GM18520 (cell line): ENCODE results near the gene PITPNC1.

Source experiments
- ATAC-seq: cut with Tn5 transposase; IDR thresholded peaks from one replicate; pipeline ENCODE4 v1.9.1; 2021; ENCODE audit not compliant: unreplicated experiment

PITPNC1 gene

DNA sequence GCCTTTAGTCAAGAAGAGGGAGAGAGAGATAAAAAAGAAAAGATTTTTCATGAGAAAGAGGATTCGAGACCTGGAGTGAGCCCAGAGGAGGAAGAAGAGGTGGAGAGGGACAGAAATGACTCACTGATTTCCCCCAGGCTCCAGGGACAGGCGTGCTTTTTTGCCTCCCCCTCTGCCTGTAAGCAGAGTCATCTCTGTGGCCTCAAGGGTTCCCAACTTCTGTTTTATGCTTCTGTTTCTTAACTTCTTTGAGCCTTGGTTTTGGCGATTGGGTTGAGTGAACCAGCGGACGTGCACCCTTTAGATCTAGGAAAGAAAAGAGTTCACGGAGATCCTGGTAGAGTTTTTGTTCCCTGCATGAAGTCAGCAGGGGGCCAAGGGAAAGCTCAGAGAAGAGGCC is 192.8 kb downstream of the PITPNC1 start:
- no peak for ATAC-seq

DNA sequence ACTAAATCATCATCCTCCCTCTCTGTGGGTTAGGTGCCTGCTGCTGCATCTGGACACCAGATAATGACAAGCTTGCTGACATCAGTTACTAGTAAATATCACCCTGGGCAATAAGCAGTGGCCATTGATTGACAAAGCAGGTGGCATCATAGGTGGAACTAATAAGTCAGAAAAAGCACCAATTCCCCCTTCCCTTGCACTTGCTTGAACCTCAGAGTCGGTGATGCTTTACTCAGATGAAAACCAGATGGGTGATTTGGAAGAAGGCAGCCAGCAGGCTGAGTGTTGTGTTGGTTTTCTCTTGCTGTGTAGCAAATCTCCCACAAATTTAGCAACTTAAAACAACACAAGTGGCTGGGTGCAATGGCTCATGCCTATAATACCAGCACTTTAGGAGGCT is 193.7 kb downstream of the PITPNC1 start:
- no peak for ATAC-seq

DNA sequence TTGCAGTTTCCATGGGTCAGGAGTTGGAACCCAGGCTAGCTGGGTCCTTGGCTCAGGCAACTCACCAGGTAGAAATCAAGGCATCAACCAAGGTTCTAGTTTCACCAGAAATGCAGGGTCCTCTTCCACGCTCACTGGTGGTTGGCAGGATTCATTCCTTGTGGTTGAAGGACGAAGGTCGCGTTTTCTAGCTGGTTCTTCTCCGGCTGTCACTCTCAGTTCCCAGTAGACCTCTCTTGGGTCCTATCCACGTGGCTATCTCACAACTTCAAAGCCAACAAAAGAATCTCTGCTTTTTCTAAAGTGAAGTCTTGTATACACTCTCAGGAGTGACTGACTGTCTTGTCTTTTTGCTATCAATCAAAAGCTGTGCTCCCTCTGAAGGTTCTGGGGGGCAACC is 194.4 kb downstream of the PITPNC1 start:
- ATAC-seq: no peak

DNA sequence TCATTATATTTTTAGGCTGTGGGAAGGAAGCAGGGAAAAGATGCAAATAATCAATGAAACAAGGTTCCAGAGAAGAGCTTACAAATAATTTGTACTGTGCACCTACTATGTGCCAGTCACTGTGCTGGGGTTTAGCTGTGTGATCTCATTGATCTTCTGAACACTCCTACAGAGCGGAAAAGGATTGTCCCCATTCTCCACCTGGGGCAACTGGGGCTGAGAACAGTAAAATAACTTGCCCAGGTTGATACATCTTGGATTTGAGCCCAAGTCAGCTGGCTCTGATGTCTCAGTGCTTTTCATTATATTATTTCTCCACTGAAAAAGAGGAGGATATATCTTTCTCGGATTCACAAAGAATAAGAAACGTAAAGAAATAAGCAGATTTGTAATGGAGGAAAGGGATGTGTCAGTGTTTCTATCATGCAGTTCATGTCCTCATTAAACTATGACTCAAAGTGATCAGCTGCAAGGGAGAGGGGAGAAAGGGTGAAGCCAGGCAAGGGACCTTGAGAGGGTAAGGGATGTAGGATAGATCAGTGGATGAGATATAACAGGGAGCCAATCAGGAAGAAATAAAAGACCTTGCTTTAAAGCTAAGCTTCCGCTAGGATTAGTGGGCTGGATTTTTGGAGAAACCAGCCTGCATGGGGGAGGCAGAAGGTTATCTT is 197.0 kb downstream of the PITPNC1 start:
- no peak for ATAC-seq

DNA sequence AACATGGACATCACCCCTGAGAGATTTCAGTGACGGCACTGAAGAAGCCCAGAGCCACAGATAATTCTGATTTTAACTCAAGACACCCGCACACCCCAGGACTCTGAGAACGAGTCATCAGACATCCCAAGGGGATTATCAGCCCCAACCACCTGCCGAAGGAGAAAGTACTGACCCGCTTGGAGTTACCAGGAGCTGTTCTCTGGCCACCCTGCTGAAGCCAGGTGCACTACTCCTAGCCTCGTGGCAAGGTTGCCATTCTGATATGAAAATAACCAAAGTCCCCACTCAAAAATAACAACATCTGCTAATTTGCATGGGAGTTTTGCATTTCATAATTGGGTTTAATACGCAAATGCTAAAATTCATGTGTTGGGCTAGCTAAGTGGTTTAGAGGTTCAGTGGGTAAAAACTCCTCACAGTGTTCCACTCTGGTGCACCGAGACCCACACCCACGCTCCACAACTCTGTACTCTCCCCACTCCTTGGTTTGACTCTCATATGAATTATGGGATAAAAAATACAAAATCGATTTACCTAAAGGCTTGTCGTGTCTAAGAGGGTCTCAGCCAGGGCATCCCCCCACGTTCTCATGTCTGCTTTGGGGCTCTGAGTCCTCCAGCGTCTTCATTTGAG is 197.7 kb downstream of the PITPNC1 start:
- no peak for ATAC-seq

DNA sequence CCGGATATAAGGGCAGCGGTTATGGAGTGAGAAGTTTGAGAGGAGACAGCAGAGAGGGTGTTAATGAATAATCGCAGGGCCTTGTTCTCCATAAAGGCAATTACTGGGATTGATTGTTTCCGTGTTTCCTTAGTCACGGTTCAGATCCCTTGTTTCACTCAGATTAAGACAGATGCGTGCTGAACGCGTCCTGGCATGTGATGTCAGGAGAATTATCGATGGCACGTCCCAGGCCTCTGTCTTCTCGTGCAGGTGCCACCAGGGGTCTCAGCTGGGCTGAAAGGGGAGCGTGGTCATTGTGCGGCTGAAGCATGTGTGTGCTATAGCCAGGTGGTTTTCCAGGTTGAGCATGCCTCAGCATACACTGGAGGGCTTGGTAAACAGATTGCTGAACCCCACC is 198.2 kb downstream of the PITPNC1 start:
- no peak for ATAC-seq

DNA sequence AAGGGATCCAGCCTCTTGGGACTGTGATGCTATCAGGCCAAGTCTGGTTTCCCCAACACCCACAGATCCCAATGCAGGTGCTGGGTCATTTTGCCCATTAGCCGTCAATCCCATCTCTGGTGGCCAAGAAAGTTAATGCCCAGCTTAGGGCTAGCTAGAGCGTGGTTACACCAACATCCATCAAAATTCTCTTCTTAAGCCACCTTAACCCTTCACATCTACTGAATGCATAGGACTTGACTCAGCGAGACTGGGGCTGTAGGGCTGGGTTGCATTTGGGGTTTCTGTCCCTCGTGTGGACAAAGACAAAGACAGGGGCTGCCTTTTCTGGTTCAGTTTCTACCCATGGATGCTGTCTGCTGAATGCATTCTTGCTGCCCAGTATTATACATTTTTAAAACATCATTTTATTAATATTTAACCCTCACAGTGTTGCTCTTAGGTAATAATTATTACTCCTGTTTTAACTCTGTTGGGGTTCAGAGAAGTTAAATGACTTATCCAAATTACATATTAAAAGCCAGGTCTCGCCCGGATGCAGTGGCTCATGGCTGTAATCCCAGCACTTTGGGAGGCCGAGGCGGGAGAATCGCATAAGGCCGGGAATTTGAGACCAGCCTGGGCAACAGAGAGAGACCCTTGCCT is 199.5 kb downstream of the PITPNC1 start:
- ATAC-seq: no peak

DNA sequence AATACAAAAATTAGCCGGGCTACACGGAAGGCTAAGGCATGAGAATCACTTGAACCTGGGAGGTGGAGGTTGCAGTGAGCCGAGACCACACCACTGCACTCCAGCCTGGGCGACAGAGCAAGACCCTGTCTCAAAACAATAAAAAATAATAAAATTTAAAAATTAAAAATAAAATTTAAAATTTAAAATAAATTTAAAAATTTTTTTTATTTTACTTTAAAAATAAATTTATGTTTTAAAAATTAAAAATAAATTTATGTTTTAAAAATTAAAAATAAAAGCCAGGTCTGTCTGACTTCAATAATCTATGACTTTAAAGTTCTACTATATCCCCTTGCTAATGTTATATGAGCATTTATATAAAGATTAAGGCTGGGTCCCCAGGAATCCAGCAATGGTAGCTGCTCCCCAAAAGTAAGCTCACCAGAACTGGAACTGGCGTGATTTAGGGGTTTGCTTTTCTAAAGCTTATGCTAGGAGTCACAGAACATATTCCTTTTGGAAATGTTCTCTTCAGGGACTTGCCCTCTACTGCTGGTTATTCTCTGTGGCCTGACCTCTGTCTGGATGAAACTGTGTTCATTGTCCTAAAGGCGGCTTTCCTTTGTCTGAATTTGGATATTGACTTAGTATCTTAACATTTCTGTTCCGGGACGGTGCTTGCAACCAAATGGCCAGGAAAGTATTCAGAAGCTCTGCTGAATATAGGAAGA is 200.5 kb downstream of the PITPNC1 start:
- ATAC-seq: no peak

DNA sequence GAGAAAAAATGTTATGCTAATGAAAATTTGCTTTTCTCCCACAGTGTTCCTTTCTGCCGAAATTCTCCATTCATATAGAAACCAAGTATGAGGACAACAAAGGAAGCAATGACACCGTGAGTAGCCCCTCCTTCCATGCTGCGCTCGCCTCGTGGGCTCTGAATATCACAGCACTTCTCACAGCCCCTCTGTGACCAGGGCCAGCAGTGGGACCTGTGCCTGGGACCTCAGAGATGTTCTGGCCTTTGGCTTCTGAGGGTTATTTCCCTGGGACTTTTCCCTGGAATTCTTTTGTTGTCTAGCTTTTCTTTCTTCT is 201.0 kb downstream of the PITPNC1 start:
- ATAC-seq: no peak

DNA sequence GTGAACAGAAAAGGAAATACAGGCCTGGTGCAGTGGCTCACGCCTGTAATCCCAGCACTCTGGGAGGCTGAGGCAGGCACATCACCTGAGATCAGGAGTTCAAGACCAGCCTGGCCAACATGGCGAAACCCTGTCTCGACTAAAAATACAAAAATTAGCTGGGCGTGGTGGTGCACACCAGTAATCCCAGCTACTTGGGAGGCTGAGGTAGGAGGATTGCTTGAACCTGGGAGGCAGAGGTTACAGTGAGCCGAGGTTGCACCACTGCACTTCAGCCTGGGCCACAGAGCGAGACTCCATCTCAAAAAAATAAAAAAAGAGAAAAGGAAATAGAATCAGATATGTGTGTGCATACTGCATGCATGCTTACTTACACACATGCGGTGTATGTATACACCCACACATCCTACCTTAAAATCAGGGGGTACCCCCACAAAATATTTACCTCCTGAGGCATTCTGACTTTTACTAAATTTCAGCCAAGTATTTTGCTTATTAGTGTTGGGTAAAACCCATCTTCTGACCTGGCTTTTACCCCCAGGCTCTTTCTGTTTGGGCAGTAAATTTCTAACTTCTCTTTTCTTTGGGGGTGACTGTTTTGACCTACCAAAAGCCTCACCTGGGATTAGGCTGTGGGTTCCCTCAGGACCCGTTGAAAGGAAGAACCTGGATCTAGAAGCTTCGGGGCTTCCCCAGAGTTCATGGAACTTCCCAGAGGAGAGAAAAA is 201.8 kb downstream of the PITPNC1 start:
- ATAC-seq: peak; percentile 28

DNA sequence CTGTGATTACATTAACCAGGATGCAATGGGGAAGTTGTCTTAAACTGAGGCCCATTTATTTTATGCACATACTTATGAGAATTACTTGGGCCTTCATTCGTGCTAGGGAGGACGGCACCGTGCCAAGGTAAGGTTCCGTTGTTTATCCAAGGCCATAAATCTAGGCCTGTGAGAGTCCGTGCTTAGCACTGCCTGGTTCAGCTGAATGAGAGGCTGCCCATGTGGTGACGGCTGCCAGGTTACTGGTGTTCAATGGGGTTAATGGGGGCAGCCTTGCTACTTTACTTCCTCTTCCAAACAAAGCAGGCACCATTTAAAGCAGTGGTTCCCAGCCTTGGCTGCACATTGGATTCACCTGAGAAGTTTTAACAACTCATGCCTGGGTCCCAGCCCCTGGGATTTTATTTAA is 205.6 kb downstream of the PITPNC1 start:
- ATAC-seq: no peak

DNA sequence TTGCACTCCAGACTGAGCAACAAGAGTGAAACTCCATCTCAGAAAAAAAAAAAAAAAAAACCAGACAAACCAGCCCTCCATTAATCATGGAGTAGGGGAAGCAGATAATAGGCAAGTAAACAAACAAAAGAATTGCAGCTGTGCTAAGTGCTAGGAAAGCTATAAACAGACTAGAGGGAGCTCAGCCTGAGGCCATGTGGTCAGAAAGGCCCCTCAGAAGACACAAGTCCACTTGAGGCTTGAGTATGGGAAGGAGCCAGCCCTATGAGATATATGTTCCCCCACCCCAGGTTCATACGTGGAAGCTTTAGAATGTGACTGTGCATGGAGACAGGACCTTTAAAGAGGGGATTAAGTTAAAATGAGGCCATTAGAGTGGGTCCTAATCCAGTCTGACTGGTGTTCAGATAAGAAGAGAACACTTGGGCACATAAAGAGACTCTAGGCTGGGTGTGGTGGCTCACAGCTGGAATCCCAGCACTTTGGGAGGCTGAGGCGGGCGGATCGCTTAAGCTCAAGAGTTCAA is 208.1 kb downstream of the PITPNC1 start:
- no peak for ATAC-seq

DNA sequence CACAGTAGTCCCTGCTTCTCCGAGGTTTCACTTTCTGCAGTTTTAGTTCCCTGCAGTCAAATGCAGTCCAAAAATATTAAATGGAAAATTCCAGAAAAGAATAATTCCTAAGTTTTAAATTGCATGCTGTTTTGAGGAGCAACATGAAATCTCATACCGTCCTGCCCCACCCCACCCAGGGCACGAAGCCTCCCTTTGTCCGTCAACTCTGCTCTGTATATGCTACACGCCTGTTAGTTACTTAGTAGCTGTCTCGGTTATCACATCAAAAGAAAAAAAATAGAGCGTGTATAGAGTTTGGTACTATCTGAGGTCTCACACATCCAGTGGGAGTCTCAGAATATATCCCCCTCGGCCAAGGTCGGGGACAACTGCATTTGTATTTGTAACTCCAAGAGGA is 211.2 kb downstream of the PITPNC1 start:
- no peak for ATAC-seq

DNA sequence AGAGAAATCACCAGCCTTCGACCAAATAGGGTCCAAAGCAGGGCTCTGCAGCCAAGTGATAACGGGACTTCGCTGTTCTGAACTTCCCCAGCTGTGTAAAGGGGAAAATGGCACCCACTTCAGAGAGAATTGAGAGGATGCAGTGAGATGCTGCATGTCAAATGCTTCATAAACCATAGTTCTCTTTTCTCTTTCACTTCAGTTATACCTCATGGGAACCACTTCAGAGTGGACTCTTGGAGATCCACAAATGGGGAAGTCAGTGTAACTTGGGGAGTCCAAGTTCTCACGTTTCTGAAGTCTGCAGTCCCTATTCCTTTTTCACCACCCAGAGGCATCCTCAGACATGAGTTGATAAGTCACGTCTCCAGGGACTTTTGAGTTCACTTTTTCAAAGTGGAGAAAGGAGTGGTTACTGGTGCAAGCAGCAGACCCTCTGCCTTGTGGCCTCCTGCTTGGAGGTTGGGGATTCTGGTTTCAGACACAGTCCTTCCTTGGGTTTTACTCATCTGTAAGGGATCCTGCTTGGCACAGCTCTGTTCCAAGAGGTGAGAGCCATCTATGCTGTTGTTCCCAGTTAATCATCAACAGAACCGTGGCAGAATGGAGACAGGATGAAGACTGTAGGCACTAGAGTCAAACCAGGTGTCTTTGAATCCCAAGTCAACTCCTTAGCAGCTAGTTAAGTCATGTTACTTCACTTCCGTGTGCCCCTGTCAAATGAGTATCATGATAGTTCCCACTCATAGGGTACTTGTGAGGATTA is 217.2 kb downstream of the PITPNC1 start:
- ATAC-seq: no peak

DNA sequence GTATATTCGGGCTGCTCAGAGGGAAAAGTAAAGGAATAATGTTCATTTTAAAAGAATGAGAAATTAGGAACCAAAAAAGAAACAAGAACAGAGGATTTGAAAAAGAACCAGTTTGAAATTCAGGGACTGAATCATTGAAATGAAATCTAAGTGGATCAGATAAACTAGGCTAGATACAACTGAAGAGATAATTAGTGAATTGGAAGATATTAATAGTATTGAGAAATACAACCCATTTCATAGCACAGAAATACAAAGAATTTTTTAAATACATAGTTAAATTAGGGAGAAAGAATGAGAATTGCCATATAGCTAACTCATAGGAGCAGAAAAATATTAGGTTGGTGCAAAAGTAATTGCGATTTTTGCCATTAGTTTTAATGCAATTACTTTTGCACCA is 223.3 kb downstream of the PITPNC1 start:
- no peak for ATAC-seq

DNA sequence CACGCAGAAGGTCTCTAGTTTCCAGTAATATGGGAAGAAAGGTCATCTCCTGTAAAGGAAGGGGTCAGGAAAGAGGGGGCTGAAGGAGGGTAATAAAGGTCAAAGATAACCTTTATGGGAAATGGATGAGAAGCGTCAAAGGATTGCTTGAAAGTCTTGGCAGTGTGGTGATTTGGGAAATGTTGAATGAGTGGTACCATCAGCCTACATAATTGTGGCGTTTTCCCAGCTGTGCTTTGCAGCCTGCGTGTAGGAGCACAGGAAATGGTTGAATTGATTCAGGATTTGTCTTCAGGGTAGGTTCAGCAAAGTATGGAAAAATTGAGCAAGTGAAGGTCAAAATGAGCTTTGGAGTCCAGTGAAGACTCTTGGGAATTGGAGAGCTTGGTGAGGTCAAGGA is 224.8 kb downstream of the PITPNC1 start:
- ATAC-seq: no peak

DNA sequence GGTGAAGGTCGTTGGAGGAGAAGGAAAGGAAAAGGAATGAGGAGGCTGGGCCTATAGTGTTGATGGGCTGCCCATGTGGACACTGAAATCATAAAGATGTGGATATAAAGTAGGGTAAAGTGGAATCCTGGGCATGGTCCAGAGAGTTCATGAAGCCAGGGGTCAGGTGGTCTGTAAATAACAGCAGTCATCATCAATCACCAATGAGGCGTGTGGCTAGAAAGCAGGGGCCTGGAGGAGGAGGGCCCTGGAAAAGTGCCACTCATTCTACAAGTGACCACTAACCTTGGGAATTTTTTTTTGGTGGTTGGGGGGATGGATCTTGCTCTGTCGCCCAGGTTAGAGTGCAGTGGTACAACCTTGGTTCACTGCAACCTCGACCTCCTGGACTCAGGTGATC is 225.4 kb downstream of the PITPNC1 start:
- ATAC-seq: no peak

DNA sequence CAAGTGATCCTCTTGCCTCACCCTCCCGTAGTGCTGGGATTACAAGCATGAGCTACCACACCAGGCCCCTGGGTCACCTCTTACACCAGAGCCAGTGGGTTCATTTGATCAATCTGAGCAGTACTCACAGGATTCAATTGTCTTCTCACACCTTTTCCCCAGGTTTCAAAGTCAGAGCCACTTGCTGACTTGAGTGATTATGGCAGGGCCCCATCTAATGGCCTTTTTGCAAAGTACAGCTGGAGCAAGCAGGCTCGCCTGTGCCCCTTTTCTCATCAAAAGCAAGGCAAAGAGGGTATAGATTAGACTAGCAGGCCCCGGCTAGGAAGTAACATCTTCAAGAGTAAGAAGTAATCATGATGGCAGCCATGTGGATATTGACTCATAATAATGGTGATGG is 225.9 kb downstream of the PITPNC1 start:
- no peak for ATAC-seq

DNA sequence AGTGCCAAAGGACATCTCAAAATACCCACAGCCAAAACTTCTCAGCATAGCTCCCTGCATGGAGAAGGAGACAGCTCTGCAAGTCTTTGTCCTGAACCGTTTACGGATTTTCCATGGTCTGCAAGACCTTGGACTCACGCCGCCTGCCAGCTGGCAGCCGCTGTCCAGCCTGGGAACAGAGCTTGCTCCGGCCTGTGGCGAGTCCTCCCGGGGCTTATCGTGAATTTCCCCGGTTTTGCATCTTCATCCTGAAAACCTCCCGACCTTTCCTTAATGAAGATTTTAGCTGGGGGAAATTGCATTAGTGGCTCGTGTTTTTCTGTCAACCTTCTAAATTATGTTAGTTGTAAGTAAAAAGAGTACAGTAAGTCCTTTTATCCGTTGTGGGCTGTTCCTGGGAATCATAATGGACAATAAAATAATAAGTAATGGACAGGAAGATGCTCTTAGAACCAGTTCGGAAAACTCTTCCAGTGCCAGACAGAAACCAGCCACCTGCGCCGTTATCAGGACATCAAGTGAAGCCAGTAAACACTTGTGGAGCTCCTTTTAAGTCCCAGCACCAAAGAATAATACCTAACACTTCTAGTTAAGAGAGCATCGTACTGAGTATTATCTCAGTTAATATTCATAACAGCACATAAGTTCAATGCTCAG is 228.3 kb downstream of the PITPNC1 start:
- no peak for ATAC-seq

DNA sequence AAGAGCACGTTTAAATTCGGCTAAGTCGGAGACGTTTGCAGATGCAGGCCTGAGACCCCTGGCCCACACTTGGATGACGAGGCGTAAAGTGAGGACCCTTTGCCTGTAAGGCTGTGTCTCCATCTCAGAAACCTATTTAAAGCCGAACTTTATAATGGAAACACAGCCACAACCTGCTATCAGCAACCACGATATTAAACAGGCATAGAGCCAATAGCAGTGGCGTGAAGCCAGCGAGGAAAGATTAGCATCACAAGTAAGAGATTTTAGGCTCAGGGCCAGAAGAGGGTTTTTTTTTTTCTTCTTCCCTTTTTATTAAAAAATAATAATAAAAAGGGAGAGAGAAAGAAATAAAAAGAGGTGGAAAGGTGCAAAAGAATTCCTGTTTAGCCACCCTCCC is 229.4 kb downstream of the PITPNC1 start:
- no peak for ATAC-seq
